Skin of body (tissue), 2 donors: Measurements from ENCODE around the gene HERPUD2. TPM values are rescaled to one million over a fixed set of nuclear protein-coding genes. Genes with fewer than 3 reads are reported as not detected.
"Not testable (repeated sequence)": the region's sequence is repeated elsewhere in the genome, so short reads cannot be mapped to it uniquely, and the experiment has no call there.

Source experiments
- DNase-seq: peaks from one replicate; lab custom pipeline; 2025; lab: John Stamatoyannopoulos, UW
- total RNA-seq: library from RNA; depleted of rRNA; stranded (reverse); fragments of >200 nt; gene quantifications from one replicate; pipeline ENCODE4 v1.2.3, GENCODE V29; 2014

Gene HERPUD2
- total RNA-seq, 1 donor from 2014 or later, result 18.5 TPM

DNA sequence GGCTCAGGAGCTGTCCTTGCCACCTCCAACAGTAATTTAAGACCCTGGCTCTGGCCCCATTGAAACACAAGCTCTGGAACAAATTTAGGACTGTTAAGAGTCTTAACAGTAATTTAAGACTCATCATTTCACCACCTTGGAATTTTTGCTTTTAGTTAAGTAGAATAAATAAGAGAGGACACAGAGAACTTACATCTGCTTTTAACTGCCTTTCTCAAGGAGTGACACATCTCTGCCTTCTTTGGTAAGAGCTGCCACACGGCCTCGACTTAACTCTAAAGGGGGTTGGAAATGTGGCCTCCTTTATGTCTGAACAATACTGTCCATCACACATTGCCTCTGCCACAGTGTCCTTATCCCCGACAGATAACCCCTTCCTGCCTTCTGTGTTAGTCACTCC is 77.9 kb downstream of the HERPUD2 start:
- DNase-seq, result no peak

- no peak for DNase-seq
Measured at GRCh38 chr7:35613150-35613549, 81.8 kb downstream of the HERPUD2 start.

- DNase-seq, result no peak
Measured at GRCh38 chr7:35605760-35606159, 89.2 kb downstream of the HERPUD2 start.

- DNase-seq, result no peak
Measured at GRCh38 chr7:35604595-35604994, 90.3 kb downstream of the HERPUD2 start.

GRCh38 chr7:35599645-35600044 is 95.3 kb downstream of the HERPUD2 start:
- DNase-seq, result no peak

GRCh38 chr7:35599061-35599460 is 95.9 kb downstream of the HERPUD2 start:
- DNase-seq, result no peak

DNA sequence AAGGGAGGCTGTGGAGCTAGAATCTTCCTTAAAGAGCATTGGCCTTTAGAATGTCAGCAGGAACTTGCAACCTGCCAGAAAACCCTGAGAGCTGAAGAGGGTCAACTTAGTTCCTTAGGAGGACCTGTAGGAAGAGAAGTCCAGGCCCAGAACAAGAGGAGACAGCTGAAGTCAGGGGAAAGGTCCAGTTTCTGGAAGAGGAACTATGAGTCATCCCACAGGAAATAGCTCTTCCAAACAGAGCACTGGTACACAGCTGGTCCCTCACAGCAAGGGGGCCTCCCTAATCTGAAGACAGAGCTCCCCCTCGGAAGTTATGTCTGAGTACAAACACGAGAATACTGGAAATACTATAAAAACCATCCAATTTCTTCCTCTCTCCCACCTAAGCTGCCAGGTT is 98.9 kb downstream of the HERPUD2 start:
- DNase-seq, result no peak

DNA sequence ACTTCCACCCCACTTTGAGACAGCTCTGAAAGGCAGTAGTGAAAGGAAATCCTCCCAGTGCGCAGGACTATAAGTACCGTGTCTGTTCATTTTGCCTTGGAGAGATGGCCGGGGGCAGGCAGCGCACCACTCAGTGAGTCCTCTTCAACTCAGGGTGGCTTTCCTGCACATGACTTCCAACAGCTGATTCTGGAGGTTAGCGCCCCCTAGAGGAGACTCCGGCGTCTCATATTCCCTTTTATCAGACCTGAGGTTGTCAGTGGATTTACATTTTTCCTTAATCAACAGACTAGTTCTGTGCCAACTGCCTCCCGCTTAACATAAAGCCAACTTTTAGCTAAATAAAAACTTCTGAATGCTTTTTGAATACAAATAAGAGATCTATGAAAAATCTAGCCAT is 101.0 kb downstream of the HERPUD2 start:
- DNase-seq, result no peak

- no peak for DNase-seq
Measured at GRCh38 chr7:35588647-35589046, 106.3 kb downstream of the HERPUD2 start.

DNA sequence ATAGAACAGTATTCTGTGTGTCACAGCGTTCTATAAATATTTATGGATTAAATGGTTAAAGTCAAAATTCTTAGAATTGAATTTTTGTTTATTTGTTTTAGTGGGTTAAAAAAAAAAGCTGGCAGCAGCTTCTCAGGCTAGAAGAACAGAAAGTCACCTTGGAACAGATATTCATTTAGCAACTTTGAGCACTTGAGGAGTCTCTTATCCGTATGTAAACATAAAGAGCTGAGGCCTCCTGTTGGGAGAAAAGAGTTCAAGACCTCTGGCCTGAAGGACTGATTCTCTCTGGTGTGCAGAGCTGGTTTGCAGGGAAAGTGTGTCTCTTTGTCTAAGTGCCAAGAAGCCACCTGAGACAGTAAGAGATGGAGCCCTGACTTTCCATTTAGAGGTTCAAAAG is 109.9 kb downstream of the HERPUD2 start:
- DNase-seq, result no peak

GRCh38 chr7:35584533-35584932 is 110.4 kb downstream of the HERPUD2 start:
- not testable (repeated sequence) for DNase-seq

Other genes starting within 250 kb of the HERPUD2 start
- 233 TPM for gene SEPTIN7, start 105.9 kb upstream of the HERPUD2 start, total RNA-seq